Osteocyte (in vitro differentiated cells): ENCODE results near the gene PKD2. TPM values are rescaled to one million over a fixed set of nuclear protein-coding genes. Genes with fewer than 3 reads are reported as not detected.

ENCODE experiments used
- DNase-seq: peaks from one replicate; pipeline ENCODE4 v3.0.0; 2021; ENCODE audit warnings: mixed read lengths; ENCODE audit not compliant: unreplicated experiment; ENCODE audit errors: extremely low spot score
- H3K27ac Mint-ChIP-seq: one replicate; pipeline ENCODE4 v1.8.0; 2021; ENCODE audit warnings: mild to moderate bottlenecking, mixed read lengths; ENCODE audit not compliant: unreplicated experiment
- H3K27me3 Mint-ChIP-seq: one replicate; pipeline ENCODE4 v1.8.0; 2021; ENCODE audit warnings: mixed read lengths; ENCODE audit not compliant: unreplicated experiment
- H3K36me3 Mint-ChIP-seq: one replicate; pipeline ENCODE4 v1.8.0; 2021; ENCODE audit warnings: mixed read lengths; ENCODE audit not compliant: unreplicated experiment
- H3K4me1 Mint-ChIP-seq: one replicate; pipeline ENCODE4 v1.8.0; 2021; ENCODE audit warnings: mixed read lengths; ENCODE audit not compliant: unreplicated experiment
- H3K4me3 Mint-ChIP-seq: one replicate; pipeline ENCODE4 v1.8.0; 2021; ENCODE audit warnings: mild to moderate bottlenecking, moderate library complexity, mixed read lengths; ENCODE audit not compliant: unreplicated experiment
- H3K9me3 Mint-ChIP-seq: one replicate; pipeline ENCODE4 v1.8.0; 2021; ENCODE audit warnings: mixed read lengths; ENCODE audit not compliant: unreplicated experiment
- total RNA-seq: library from RNA; stranded (reverse); gene quantifications from 2 replicates; pipeline ENCODE4 v1.2.1, GENCODE V29; 2021
- TF ChIP-seq, protein P1 (sequence below): fragments of 200-600 bp; sonication (generic); IDR thresholded peaks from 2 replicates; pipeline ENCODE4 v1.5.0; 2021; ENCODE audit warnings: antibody characterized with exemption, mild to moderate bottlenecking, moderate library complexity

The PKD2 gene
- total RNA-seq, 1 donor from 2014 or later, result 54.7 TPM

DNA sequence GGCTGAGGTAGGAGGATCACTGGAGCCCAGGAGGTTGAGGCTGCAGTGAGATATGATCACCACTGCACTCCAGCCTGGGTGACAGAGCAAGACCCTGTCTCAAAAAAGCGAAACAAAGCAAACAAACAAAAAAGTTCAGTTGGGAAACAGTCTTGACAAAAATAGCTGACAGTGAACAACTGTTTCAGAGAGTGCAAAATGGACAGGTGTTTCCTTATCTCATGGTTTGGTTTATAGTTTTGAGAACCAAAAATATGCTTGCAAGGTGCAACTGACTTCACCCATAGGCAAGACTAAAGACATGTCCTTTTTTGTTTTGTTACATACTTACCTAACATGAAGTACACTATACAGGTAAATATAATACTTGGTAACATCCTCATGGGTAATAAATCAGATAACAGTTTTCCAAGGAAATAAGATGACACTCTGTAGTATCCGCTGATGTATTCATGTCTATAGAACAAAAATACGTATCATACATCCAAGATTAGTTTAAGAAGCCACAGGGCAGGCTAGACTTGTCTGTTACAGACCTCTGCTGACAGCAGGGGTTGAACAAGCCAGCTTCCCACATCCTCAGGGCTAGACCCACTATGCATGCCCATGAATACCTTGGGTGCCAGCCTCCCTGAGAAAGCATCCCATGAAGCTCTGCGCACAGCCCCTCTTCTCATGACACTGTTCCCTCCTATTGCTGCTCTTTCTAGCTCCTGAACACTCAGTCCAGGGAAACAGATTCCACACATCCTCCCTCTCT lies 91.7 kb downstream of the PKD2 start:
- no peak for DNase-seq

DNA sequence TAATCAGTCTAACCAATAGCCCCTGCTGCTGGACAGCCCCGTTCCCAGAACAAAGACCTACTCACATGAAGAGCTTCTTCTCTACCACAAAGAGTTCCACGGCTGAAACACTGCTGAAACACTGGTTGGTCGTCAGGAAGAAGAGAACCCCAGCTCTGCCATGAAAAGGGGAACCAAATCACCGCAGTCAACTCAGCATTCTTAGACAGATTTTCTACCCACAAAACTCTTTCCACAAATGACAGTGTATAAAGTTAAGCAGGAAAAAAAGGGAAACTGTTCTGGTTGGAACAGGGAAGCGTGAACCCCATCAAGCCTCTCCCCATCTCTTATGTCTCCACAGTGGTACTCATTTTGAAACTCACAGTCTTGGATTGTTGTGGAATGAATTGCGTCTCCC lies 93.7 kb downstream of the PKD2 start:
- Mint-ChIP-seq H3K4me3 (no peak overlapping the region), H3K4me1 (peaks cover 11% of the 10 kb centered on the region), H3K36me3 (no peaks in the 10 kb centered on the region), H3K27ac (no peak overlapping the region), H3K27me3 (no peaks in the 10 kb centered on the region), H3K9me3 (peaks cover 4% of the 10 kb centered on the region)
- TF ChIP-seq, protein P1, sequence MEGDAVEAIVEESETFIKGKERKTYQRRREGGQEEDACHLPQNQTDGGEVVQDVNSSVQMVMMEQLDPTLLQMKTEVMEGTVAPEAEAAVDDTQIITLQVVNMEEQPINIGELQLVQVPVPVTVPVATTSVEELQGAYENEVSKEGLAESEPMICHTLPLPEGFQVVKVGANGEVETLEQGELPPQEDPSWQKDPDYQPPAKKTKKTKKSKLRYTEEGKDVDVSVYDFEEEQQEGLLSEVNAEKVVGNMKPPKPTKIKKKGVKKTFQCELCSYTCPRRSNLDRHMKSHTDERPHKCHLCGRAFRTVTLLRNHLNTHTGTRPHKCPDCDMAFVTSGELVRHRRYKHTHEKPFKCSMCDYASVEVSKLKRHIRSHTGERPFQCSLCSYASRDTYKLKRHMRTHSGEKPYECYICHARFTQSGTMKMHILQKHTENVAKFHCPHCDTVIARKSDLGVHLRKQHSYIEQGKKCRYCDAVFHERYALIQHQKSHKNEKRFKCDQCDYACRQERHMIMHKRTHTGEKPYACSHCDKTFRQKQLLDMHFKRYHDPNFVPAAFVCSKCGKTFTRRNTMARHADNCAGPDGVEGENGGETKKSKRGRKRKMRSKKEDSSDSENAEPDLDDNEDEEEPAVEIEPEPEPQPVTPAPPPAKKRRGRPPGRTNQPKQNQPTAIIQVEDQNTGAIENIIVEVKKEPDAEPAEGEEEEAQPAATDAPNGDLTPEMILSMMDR, result no peak
- DNase-seq, result no peak

More for the DNA sequence above, 91.7 kb downstream of the PKD2 start:
- no peaks in the 10 kb centered on the region for H3K27me3 Mint-ChIP-seq
- no peaks in the 10 kb centered on the region for H3K36me3 Mint-ChIP-seq
- H3K4me1 Mint-ChIP-seq, result no peaks in the 10 kb centered on the region
- TF ChIP-seq, protein P1, result no peak
- no peak overlapping the region for H3K4me3 Mint-ChIP-seq
- H3K27ac Mint-ChIP-seq, result no peak overlapping the region
- H3K9me3 Mint-ChIP-seq, result no peaks in the 10 kb centered on the region

DNA sequence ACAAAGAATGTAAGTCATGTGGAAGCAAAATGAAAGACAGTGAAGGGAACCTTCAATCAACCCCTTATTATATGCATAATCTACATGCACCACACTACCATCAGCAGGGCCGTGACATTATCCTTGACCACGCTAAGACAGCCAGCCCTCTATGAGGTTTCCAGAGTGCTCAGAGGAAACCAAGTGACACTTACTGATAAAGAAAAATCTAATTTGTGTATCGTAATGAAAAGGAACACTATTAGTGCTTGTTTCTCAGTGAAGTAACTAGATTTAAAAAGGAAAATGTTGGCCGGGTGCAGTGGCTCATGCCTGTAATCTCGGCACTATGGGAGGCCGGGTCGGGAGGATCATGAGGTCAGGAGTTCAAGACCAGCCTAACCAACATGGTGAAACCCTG lies 94.6 kb downstream of the PKD2 start:
- TF ChIP-seq, protein P1, result no peak
- no peaks in the 10 kb centered on the region for H3K27me3 Mint-ChIP-seq

DNA sequence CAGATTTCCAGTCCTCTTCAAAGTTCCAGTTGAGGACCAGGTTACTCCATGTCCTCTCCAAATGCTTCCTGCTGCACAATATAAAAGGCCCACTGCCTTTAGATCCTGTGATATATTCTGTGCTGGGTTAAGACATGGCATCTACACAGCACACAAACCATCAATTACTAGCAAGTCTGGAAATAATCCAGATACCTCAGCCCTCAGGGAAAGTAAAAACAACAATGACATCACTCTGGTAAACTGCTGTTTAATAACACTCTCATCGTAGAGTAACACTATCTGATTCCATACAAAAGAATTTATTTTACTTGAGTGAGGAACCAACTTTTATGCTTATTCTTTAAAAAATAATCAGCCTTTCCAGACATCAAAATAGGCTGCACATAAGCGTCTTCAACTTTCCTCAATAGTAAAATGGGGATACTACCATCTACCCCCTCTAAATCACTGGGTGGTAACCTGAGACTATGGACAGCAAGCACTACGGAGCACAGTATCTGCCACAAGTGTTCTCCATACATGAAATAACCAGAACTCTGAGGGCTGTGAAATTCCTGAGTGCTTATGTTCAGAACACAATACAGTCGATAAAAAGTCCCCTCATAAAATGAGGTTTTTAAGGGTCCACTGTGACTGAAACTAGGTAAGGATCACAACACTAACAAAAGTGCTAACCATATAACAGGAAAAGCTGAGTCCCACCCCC lies 97.6 kb downstream of the PKD2 start:
- DNase-seq, result no peak
- Mint-ChIP-seq H3K27me3 (no peaks in the 10 kb centered on the region), H3K4me1 (peaks cover 20% of the 10 kb centered on the region), H3K36me3 (no peaks in the 10 kb centered on the region), H3K27ac (no peak overlapping the region), H3K9me3 (peaks cover 4% of the 10 kb centered on the region), H3K4me3 (no peak overlapping the region)
- TF ChIP-seq, protein P1, result no peak

More for the DNA sequence above, 94.6 kb downstream of the PKD2 start:
- Mint-ChIP-seq H3K4me3 (no peak overlapping the region), H3K9me3 (peaks cover 4% of the 10 kb centered on the region), H3K27ac (no peak overlapping the region), H3K4me1 (peaks cover 14% of the 10 kb centered on the region), H3K36me3 (no peaks in the 10 kb centered on the region)
- no peak for DNase-seq

DNA sequence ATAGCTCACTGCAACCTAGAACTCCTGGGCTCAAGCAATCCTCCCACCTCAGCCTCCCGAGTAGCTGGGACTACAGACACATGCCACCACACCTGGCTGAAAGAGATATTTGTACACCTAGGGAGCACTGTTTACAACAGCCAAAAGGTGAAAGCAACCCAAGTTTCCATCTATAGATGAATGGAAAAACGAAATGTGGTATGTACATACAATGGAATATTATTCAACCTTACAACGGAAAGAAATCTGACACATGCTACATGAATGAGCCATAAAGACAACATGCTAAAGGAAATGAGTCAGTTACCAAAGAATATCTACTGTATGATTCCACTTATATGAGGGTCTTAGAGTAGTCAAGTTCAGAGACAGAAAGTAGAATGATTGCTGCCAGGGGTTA lies 98.8 kb downstream of the PKD2 start:
- Mint-ChIP-seq H3K9me3 (peaks cover 4% of the 10 kb centered on the region), H3K36me3 (no peaks in the 10 kb centered on the region), H3K27ac (no peak overlapping the region), H3K4me3 (no peak overlapping the region), H3K4me1 (peaks cover 20% of the 10 kb centered on the region), H3K27me3 (no peaks in the 10 kb centered on the region)
- TF ChIP-seq, protein P1, result no peak
- no peak for DNase-seq
